HG02678 (cell line): ENCODE data around the gene PPP5C.
"Not testable (repeated sequence)": the region's sequence is repeated elsewhere in the genome, so short reads cannot be mapped to it uniquely, and the experiment has no call there.

Experiments
- ATAC-seq: cut with Tn5 transposase; IDR thresholded peaks from one replicate; pipeline ENCODE4 v1.9.1; 2021; ENCODE audit warnings: mild to moderate bottlenecking, moderate library complexity; ENCODE audit not compliant: unreplicated experiment

Gene PPP5C

GRCh38 chr19:46427518-46428045, 80.7 kb downstream of the PPP5C start:
- ATAC-seq: no peak

GRCh38 chr19:46428239-46429135, 81.6 kb downstream of the PPP5C start, which contains the start of gene PNMA8C:
PNMA8C (minus strand) TSS chr19:46428936; CDS start chr19:46428359, 577 bp downstream.
- ATAC-seq: no peak

GRCh38 chr19:46429999-46430398, 83.1 kb downstream of the PPP5C start:
- ATAC-seq: no peak

GRCh38 chr19:46431824-46432223, 84.9 kb downstream of the PPP5C start:
- no peak for ATAC-seq

GRCh38 chr19:46433470-46433869, 86.6 kb downstream of the PPP5C start:
- ATAC-seq: not testable (repeated sequence)

GRCh38 chr19:46435009-46435408, 88.1 kb downstream of the PPP5C start:
- no peak for ATAC-seq

GRCh38 chr19:46435689-46436088, 88.8 kb downstream of the PPP5C start:
- ATAC-seq: not testable (repeated sequence)
